H1 (cell line): ENCODE results near the gene MLN. TPM values are rescaled to one million over a fixed set of nuclear protein-coding genes. Genes with fewer than 3 reads are reported as not detected.

Source experiments
- CTCF ChIA-PET: fragments of 300-600 bp; sonication (Branson Sonifier 250); formaldehyde crosslinking; loops from one replicate; lab custom pipeline; 2021; ENCODE audit not compliant: partially characterized antibody; lab: Charles Lee
- POLR2A ChIA-PET: fragments of 300-600 bp; sonication (Branson Sonifier 250); formaldehyde crosslinking; loops from one replicate; lab custom pipeline; 2021; ENCODE audit warnings: inconsistent platforms; ENCODE audit not compliant: partially characterized antibody; lab: Charles Lee
- DNase-seq, 2 experiments: peaks; one replicate each; pipeline versions ENCODE4 v3.0.0 to v3.0.0-alpha.2; 2010 to 2022; ENCODE audit warnings: low spot score in 2 of 2, low read depth in 1 of 2, mixed read lengths in 1 of 2
- FAIRE-seq: peaks from 2 replicates; lab custom pipeline; 2011; peaks lifted over from hg19 to GRCh38; lab: Jason Lieb, UNC
- H2AFZ ChIP-seq: 2 replicates; pipeline ENCODE4 v1.8.1; 2012; ENCODE audit warnings: low read length, inconsistent platforms
- H2AK5ac ChIP-seq: 2 replicates; pipeline ENCODE4 v1.6.1; 2013; ENCODE audit warnings: low read depth, low read length
- H2BK120ac ChIP-seq: replicated peaks from 2 replicates; pipeline ENCODE3; 2013; ENCODE audit warnings: low read depth, low read length, inconsistent platforms
- H2BK12ac ChIP-seq: 2 replicates; pipeline ENCODE4 v1.6.1; 2013; ENCODE audit warnings: low read depth, low read length
- H2BK15ac ChIP-seq: 2 replicates; pipeline ENCODE4 v1.6.1; 2013; ENCODE audit warnings: low read length
- H2BK20ac ChIP-seq: 2 replicates; pipeline ENCODE4 v1.6.1; 2013; ENCODE audit warnings: low read length
- H2BK5ac ChIP-seq: 2 replicates; pipeline ENCODE4 v1.6.1; 2013; ENCODE audit warnings: low read depth, low read length
- H3K14ac ChIP-seq: 2 replicates; pipeline ENCODE4 v1.6.1; 2013; ENCODE audit warnings: inconsistent platforms; ENCODE audit not compliant: insufficient read length
- H3K18ac ChIP-seq: 2 replicates; pipeline ENCODE4 v1.6.1; 2013; ENCODE audit warnings: low read length; ENCODE audit errors: extremely low read depth
- H3K23ac ChIP-seq: 2 replicates; pipeline ENCODE4 v1.6.1; 2013; ENCODE audit warnings: inconsistent platforms; ENCODE audit not compliant: insufficient read length
- H3K23me2 ChIP-seq: 2 replicates; pipeline ENCODE4 v1.6.1; 2013; ENCODE audit warnings: low read depth, low read length
- H3K27ac ChIP-seq: 2 replicates; pipeline ENCODE4 v1.6.1; 2011; ENCODE audit warnings: low read depth, low read length, inconsistent platforms
- H3K27me3 ChIP-seq, 4 experiments: replicated peaks in 1 of 4; 1 replicate in 1 of 4; 2 replicates in 3 of 4; pipeline versions ENCODE4 v1.6.1 to v1.8.1; 2011 to 2013; ENCODE audit warnings: low read length in 3 of 4, mild to moderate bottlenecking in 3 of 4, inconsistent platforms in 2 of 4, mixed read lengths in 2 of 4, moderate library complexity in 1 of 4; ENCODE audit not compliant: control insufficient read depth in 3 of 4, insufficient read depth in 3 of 4; ENCODE audit errors: extremely low read depth in 1 of 4
- H3K36me3 ChIP-seq, 4 experiments: 2 replicates each; pipeline versions ENCODE4 v1.6.1 to v1.8.1; 2011 to 2013; ENCODE audit warnings: mild to moderate bottlenecking in 4 of 4, low read length in 3 of 4, moderate library complexity in 2 of 4, control low read depth in 1 of 4, inconsistent platforms in 1 of 4; ENCODE audit not compliant: insufficient read depth in 4 of 4, control insufficient read depth in 2 of 4
- H3K4ac ChIP-seq: replicated peaks from 2 replicates; pipeline ENCODE3; 2013; ENCODE audit warnings: low read length, low read depth, mixed read lengths, inconsistent platforms; ENCODE audit not compliant: insufficient read length
- H3K4me1 ChIP-seq, 4 experiments: replicated peaks in 1 of 4; 1 replicate in 1 of 4; 2 replicates in 3 of 4; pipeline versions ENCODE4 v1.6.1 to v1.8.1; 2011 to 2013; ENCODE audit warnings: low read length in 3 of 4, inconsistent platforms in 2 of 4, mixed read lengths in 1 of 4; ENCODE audit not compliant: insufficient read depth in 4 of 4, control insufficient read depth in 3 of 4
- H3K4me2 ChIP-seq, 2 experiments: 2 replicates each; pipeline versions ENCODE4 v1.6.1 to v1.8.1; 2011 to 2013; ENCODE audit warnings: low read depth in 2 of 2, low read length in 2 of 2, control low read depth in 1 of 2, inconsistent platforms in 1 of 2, mild to moderate bottlenecking in 1 of 2; ENCODE audit not compliant: insufficient read depth in 1 of 2
- H3K4me3 ChIP-seq, 4 experiments: fragments of 200-600, 300-600 bp in 1 of 4; sonication (generic), shearing (Covaris generic), sonication (Bioruptor Twin) in 1 of 4; 2 replicates each; pipeline versions ENCODE4 v1.5.1 to v1.8.1; 2011 to 2016; ENCODE audit warnings: low read length in 4 of 4, low read depth in 3 of 4, control low read depth in 2 of 4, inconsistent platforms in 2 of 4, mild to moderate bottlenecking in 2 of 4, mixed read lengths in 1 of 4, moderate library complexity in 1 of 4; ENCODE audit not compliant: insufficient read depth in 2 of 4; ENCODE audit errors: extremely low read depth in 1 of 4
- H3K56ac ChIP-seq: replicated peaks from 2 replicates; pipeline ENCODE3; 2013; ENCODE audit warnings: low read depth, mild to moderate bottlenecking, mixed read lengths, low read length, inconsistent platforms; ENCODE audit not compliant: insufficient read length
- H3K79me1 ChIP-seq: 2 replicates; pipeline ENCODE4 v1.6.1; 2013; ENCODE audit warnings: low read depth, low read length, control low read depth
- H3K79me2 ChIP-seq, 2 experiments: 2 replicates each; pipeline versions ENCODE4 v1.6.1 to v1.8.1; 2012 to 2013; ENCODE audit warnings: low read length in 2 of 2, mild to moderate bottlenecking in 2 of 2, inconsistent platforms in 1 of 2; ENCODE audit not compliant: insufficient read depth in 2 of 2, control insufficient read depth in 1 of 2
- H3K9ac ChIP-seq, 4 experiments: replicated peaks in 1 of 4; 1 replicate in 1 of 4; 2 replicates in 3 of 4; pipeline versions ENCODE4 v1.6.1 to v1.8.1; 2011 to 2013; ENCODE audit warnings: low read depth in 3 of 4, low read length in 3 of 4, control low read depth in 2 of 4, mild to moderate bottlenecking in 2 of 4, moderate library complexity in 2 of 4, inconsistent platforms in 1 of 4; ENCODE audit errors: extremely low read depth in 1 of 4
- H3K9me3 ChIP-seq, 2 experiments: 2 replicates each; pipeline versions ENCODE4 v1.6.1 to v1.8.1; 2012 to 2013; ENCODE audit warnings: mild to moderate bottlenecking in 2 of 2, moderate library complexity in 2 of 2, control low read depth in 1 of 2, inconsistent platforms in 1 of 2, low read depth in 1 of 2, low read length in 1 of 2, mixed read lengths in 1 of 2; ENCODE audit not compliant: insufficient read depth in 2 of 2
- H4K20me1 ChIP-seq, 2 experiments: replicated peaks in 1 of 2; 2 replicates each; pipeline versions ENCODE3 to v1.8.1; 2011 to 2013; ENCODE audit warnings: inconsistent platforms in 2 of 2, low read length in 2 of 2, mild to moderate bottlenecking in 1 of 2; ENCODE audit not compliant: insufficient read depth in 2 of 2, control insufficient read depth in 1 of 2
- H4K5ac ChIP-seq: 2 replicates; pipeline ENCODE4 v1.6.1; 2013; ENCODE audit warnings: low read length, low read depth, mixed read lengths, inconsistent platforms; ENCODE audit not compliant: insufficient read length
- H4K8ac ChIP-seq: 2 replicates; pipeline ENCODE4 v1.8.0; 2013; ENCODE audit warnings: mild to moderate bottlenecking, moderate library complexity, low read length, inconsistent platforms; ENCODE audit not compliant: insufficient read depth; ENCODE audit errors: extremely low read depth
- H4K91ac ChIP-seq: replicated peaks from 2 replicates; pipeline ENCODE3; 2013; ENCODE audit warnings: low read length, mixed read lengths, inconsistent platforms; ENCODE audit not compliant: insufficient read length
- CEBPB ChIP-seq: IDR thresholded peaks from 2 replicates; pipeline ENCODE4 v1.6.1; 2012; ENCODE audit warnings: low read depth, low read length
- CHD2 ChIP-seq: IDR thresholded peaks from 2 replicates; pipeline ENCODE4 v1.6.1; 2012; ENCODE audit warnings: low read length, improper control_type of control experiment
- CREB1 ChIP-seq: IDR thresholded peaks from 2 replicates; pipeline ENCODE4 v1.6.1; 2012; ENCODE audit warnings: inconsistent platforms
- TBP ChIP-seq: IDR thresholded peaks from 2 replicates; pipeline ENCODE4 v1.6.1; 2011; ENCODE audit warnings: low read depth, low read length, improper control_type of control experiment
- WGBS, 2 experiments: shearing (Covaris generic) in 1 of 2; methylation state at CpG; one replicate each; pipeline versions ENCODE4 v1.1.6 to v1.1.7; 2013 to 2015; ENCODE audit warnings: low lambda C conversion rate in 2 of 2, mixed read lengths in 2 of 2, inconsistent platforms in 1 of 2, low coverage in 1 of 2, missing lambda C conversion rate in 1 of 2; ENCODE audit not compliant: insufficient replicate concordance in 2 of 2, insufficient coverage in 1 of 2, insufficient read length in 1 of 2; ENCODE audit errors: extremely low coverage in 1 of 2, missing lambda C conversion rate in 1 of 2; 5-methylcytosine and 5-hydroxymethylcytosine counted together
- polyA plus RNA-seq, 7 experiments: library from polyadenylated mRNA; depleted of rRNA in 3 of 7; stranded (reverse) in 5 of 7; unstranded in 2 of 7; fragments of >200 nt in 5 of 7; fragments of 200-250 nt in 2 of 7; gene quantifications; 1 replicate in 5 of 7; 2 replicates in 1 of 7; 4 replicates in 1 of 7; pipeline versions ENCODE4 v1.2.1 to v1.2.3, GENCODE V29; 2011 to 2013; ENCODE audit warnings: missing spikeins in 2 of 7, mixed read lengths in 2 of 7
- total RNA-seq: library from RNA; stranded (reverse); fragmentation: NEBNext Ultra II Directional; extraction: Animal tissue kit (Norgen Biotek cat#: 25700); gene quantifications from 2 replicates; pipeline ENCODE4 v1.2.1, GENCODE V29; 2021

MLN gene
- total and polyA plus RNA-seq, 2 of the 8 experiments (the other 6 are each of a cell fraction or from before 2014, with no cell fraction given): not detected

- POLR2A ChIA-PET: interaction anchor here (0.9 to 2.0 kb wide), 4 partner anchors 10 to 22 kb away, joined by 3 to 9 read pairs (median 6); no protein-coding TSS in a partner anchor
- H3K27ac ChIP-seq: no peak overlapping the region
- CTCF ChIA-PET: interaction anchor here (0.7 to 9.6 kb wide), 10 partner anchors 13 to 264 kb away, joined by 3 to 71 read pairs (median 4); partner anchors contain the start of gene UQCC2
Observed at GRCh38 chr6:33791620-33792019, 12.2 kb downstream of the MLN start.

More at GRCh38 chr6:33791620-33792019, 12.2 kb downstream of the MLN start:
- Histone ChIP-seq H3K9ac (no peak overlapping the region), H3K23me2 (peaks cover 2% of the 10 kb centered on the region), H3K4me1 (peaks cover 17 to 59% (median 35%) of the 10 kb centered on the region in 4 experiments), H3K56ac (no peak overlapping the region), H3K4ac (no peak overlapping the region), H2BK12ac (no peak overlapping the region), H2BK5ac (peak overlapping the region; percentile 90; the same call in 1 of the 2 replicates), H2BK20ac (peak overlapping the region; percentile 91; the same call in 1 of the 2 replicates), H3K27me3 (no peaks in the 10 kb centered on the region), H2BK15ac (no peak overlapping the region), H2BK120ac (no peak overlapping the region), H2AFZ (no peak overlapping the region), H3K79me2 (peaks cover 11 to 18% of the 10 kb centered on the region in 2 experiments), H3K79me1 (no peaks in the 10 kb centered on the region), H3K18ac (no peak overlapping the region; the same call in 1 of the 2 replicates), H3K4me3 (no peak overlapping the region), H4K20me1 (peaks cover 0 to 2% of the 10 kb centered on the region in 2 experiments), H3K36me3 (no peaks in the 10 kb centered on the region), H3K9me3 (no peaks in the 10 kb centered on the region), H2AK5ac (peak overlapping the region; percentile 49; the same call in 1 of the 2 replicates), H4K91ac (peak overlapping the region; percentile 59), H3K14ac (no peak overlapping the region), H4K8ac (no peak overlapping the region), H3K23ac (no peak overlapping the region), H4K5ac (peak overlapping the region; percentile 20), H3K4me2 (peak overlapping the region in 1 of 2 experiments; percentile 40; a peak in 2 of 4 replicates)
- DNase-seq (no peak), FAIRE-seq (no peak)
- TF ChIP-seq TBP: no peak
- no peak for TF ChIP-seq CREB1
- TF ChIP-seq CHD2: no peak
- no peak for TF ChIP-seq CEBPB
- WGBS, 2 experiments: 90% methylated on average over 7 of the region's 7 CpGs; no CpG with 5 or more reads in 1 of the 2 experiments
